GM18861 (cell line): ENCODE measurements around the gene SPOCK1.

Experiments used
- ATAC-seq: cut with Tn5 transposase; IDR thresholded peaks from one replicate; pipeline ENCODE4 v1.9.1; 2021; ENCODE audit not compliant: unreplicated experiment

SPOCK1 gene

DNA sequence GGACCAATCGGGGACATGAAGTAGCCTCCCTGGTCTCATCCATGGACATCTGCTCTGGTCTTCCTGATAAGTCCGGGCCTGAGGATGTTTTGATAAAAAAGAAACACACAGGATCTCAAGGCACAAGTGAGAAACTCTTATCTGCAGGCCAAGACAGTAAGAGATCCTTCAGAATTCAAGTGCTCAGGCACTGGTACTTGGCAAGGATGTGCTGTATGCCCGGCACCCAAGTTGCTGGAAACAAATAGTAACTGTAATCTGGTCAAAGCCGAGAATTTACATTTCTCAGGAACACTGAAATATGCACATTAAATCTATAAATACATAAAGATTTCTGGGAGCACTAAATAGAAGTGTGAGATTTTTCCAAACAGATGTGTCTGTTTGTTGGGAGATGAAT, 165.7 kb downstream of the SPOCK1 start:
- no peak for ATAC-seq

- no peak for ATAC-seq
These were observed 166.8 kb downstream of the SPOCK1 start for GRCh38 chr5:137332296-137332695.

GRCh38 chr5:137329586-137330296, 169.4 kb downstream of the SPOCK1 start:
- ATAC-seq, result no peak

DNA sequence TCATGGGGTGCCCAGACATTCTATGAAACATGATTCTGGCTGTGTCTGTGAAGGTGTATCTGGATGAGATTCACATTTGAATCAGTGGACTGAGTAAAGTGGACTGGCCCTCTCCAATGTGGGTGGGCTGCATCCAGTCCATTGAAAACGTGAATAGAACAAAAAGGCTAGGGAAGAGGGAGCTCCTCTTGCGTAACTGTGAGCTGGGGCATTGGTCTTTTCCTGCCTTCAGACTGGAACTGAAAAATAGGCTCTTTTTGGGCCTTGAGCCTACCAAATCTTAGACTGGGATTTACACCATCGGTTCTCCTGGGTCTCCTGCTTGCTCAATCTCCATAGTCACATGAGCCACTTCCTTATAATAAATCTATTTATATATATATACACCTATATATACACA, 170.1 kb downstream of the SPOCK1 start:
- ATAC-seq, result no peak

DNA sequence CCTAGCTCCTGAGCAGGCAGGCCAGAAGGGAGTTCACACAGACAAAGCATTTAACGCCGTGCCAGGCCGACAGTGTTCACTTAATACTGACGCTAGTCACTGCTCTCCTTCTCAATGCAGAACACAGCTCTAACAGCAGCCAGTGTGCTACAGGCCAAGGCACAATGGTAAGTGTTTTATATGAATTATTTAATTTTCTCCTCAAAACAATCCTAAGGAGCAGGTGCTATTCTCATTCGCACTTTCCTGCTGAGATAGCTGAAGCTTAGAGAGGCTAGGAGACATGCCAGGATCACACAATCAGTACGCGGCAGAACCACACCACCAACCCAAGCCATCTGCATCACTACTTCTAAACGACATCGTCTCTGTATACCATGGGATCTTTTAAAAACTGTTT, 170.7 kb downstream of the SPOCK1 start:
- no peak for ATAC-seq

- no peak for ATAC-seq
These were observed 173.4 kb downstream of the SPOCK1 start for GRCh38 chr5:137325721-137326120.

GRCh38 chr5:137320056-137321045, 178.8 kb downstream of the SPOCK1 start:
- no peak for ATAC-seq

DNA sequence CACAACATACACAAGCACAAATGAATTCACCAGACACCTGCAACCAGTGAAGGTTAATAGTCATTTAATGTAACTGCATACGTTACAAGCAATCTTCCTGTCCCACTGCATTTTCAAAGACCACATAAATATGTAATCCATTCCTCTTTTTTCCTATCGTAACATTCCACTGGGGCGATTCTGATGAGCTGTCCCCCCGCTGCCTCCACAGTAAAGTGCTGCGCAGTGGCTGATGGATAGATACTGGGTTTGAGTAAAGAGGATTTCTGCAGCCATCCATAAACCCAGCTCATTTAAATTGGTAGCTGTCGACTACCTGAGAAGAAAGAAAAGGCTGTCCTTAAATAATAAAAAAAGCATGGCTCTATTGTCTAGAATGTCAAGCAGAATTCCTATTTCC, 181.1 kb downstream of the SPOCK1 start:
- no peak for ATAC-seq

GRCh38 chr5:137316346-137316736, 182.8 kb downstream of the SPOCK1 start:
- no peak for ATAC-seq

DNA sequence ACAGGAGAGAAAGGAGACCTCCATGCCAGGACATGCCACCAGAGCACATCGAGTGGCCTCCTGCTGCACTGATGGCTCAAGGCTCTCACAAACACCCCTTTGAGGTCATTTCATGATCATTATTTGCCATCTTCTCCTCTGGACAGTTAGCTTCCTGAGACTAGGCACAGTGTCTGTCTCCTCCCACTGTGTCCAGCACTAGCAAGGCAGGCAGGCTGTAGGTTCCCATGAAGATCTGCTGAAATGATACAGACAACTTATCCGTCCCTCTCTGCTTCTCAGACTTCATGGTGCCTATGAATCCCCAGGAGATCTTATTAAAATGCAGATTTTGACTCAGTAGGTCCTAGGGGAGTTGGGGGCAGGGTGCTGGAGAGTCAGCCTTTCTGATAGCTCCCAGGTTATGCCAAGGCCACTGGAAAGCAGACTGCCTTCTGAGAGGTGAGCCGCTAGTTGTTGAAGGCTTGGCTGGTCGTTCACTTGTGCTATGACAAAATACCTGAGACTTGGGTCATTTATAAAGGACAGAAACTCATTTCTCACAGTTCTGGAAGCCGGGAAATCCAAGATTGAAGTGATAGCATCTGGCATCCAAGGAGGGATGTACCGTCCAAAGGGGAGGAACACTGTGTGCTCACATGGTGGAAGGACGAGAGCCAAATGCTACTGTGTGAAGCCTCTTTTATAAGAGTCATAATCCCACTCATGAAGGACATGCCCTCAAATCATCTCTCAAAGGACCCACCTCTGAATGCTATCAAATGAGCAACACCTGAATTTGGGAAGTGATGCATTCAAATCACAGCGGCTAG, 183.4 kb downstream of the SPOCK1 start:
- no peak for ATAC-seq

DNA sequence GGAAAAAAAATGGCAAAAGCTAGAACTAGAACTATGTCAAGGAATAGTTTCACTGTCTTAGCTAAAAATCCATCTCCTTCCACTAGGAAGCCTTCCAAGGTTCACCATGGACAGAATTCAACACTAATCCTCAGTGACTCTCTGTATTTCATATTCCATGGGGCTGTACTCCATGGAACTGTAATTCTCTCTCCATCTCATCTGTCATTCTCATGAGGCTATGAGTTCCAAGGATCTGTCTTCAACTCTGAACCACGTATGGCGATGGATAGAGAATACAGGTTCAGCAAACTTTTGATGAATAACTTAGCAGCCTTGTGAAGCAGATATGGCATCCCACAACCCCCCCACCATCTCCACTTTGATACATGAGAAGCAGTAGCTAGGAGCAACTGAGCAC, 184.0 kb downstream of the SPOCK1 start:
- no peak for ATAC-seq

- no peak for ATAC-seq
These were observed 185.5 kb downstream of the SPOCK1 start for GRCh38 chr5:137313526-137314175.

GRCh38 chr5:137312011-137312410, 187.1 kb downstream of the SPOCK1 start:
- ATAC-seq, result no peak

- ATAC-seq, result no peak
These were observed 188.9 kb downstream of the SPOCK1 start for GRCh38 chr5:137310051-137310730.

- ATAC-seq, result no peak
These were observed 189.8 kb downstream of the SPOCK1 start for GRCh38 chr5:137309290-137309689.

- no peak for ATAC-seq
These were observed 190.8 kb downstream of the SPOCK1 start for GRCh38 chr5:137308311-137308710.

GRCh38 chr5:137306903-137307302, 192.2 kb downstream of the SPOCK1 start:
- ATAC-seq, result no peak

DNA sequence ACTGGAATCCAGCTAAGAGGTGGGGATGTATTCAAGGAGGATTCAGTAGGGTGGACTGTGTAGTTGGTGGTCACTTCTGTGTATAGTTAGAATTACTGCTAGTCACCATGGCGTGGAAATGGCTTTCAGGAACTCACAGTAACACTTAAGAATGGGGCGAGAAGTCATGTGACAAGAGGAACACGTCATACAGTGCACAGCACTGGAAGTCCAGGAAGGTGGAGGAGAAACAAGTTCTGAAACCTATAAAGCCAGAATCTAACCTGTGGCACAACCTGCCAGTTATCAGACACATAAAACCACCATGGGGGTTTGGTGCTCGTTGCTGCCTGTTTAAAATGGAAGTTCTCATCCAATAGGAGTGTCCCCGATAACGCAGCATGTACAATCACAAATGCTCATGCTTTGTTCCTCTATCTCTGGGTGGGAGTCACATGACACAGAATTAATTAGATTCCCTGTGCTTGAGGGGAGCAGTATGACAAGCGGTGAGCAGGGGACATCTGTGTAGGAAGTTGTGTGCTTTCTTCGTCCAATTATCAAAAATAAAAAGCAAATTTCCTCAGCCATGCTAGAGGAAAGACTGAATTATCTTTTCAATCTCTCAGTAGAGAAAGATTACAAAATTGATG, 193.0 kb downstream of the SPOCK1 start:
- ATAC-seq, result no peak

DNA sequence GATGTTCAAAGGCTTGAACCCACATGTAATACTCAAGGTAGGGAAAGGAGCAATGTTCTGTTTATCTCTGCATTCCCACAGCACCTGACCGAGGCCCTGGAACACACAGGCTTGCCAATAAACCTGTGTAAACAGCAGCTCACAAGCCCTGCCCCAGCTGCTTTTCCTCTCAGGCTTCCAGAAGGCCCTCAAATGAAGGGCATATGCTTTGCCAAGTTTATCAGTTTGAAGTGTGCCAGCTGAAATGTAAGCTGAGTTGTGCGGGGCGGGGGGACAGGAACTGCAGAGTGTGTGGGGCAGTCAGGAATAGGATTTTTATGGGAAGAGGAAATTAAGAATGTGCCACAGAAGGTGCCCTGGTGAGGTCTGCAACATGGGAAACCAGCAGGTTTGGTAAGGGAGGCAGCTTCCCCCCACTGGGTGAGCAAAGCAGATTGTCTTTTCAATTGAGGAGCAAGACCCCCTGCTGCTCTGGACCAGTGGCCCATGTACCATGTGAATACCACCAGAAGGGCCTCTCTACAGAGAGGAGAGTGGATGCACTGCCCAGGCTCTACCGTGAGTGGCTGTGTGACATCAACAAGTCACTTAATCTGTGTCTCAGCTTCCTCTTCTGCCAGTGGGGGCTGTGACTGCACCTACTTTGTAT, 194.8 kb downstream of the SPOCK1 start:
- ATAC-seq, result no peak
